ENCODE measurements around the gene CFAP65. TPM values are rescaled to one million over a fixed set of nuclear protein-coding genes. Genes with fewer than 3 reads are reported as not detected.

The CFAP65 gene
- total RNA-seq, 1 donor from 2014 or later = not detected

- Mint-ChIP-seq H3K27me3 (ENCODE audit: low read depth) (peaks cover 75% of the 10 kb centered on the region), H3K9me3 (ENCODE audit: low read depth) (no peaks in the 10 kb centered on the region), H3K27ac (ENCODE audit: unreplicated experiment) (no peak overlapping the region), H3K4me1 (ENCODE audit: low read depth) (peaks cover 7% of the 10 kb centered on the region), H3K4me3 (ENCODE audit: unreplicated experiment) (no peak overlapping the region), H3K36me3 (ENCODE audit: low read depth) (peaks cover under 1% of the 10 kb centered on the region)
- no peak for TF ChIP-seq CTCF (IDR thresholded peaks at IDR 0.05)
- no peak for DNase-seq (ENCODE audit: low spot score)
Observed at GRCh38 chr2:218956039-218956438, 85.3 kb downstream of the CFAP65 start.

- no peak for TF ChIP-seq CTCF (IDR thresholded peaks at IDR 0.05)
- no peak overlapping the region for H3K27ac Mint-ChIP-seq (ENCODE audit: unreplicated experiment)
- no peak overlapping the region for H3K4me3 Mint-ChIP-seq (ENCODE audit: unreplicated experiment)
Observed at GRCh38 chr2:218954541-218955300, 86.6 kb downstream of the CFAP65 start.

GRCh38 chr2:218953366-218953954 lies 87.9 kb downstream of the CFAP65 start:
- Mint-ChIP-seq H3K4me3 (ENCODE audit: unreplicated experiment) (no peak overlapping the region), H3K4me1 (ENCODE audit: low read depth) (no peaks in the 10 kb centered on the region), H3K9me3 (ENCODE audit: low read depth) (no peaks in the 10 kb centered on the region), H3K27ac (ENCODE audit: unreplicated experiment) (no peak overlapping the region), H3K36me3 (ENCODE audit: low read depth) (no peaks in the 10 kb centered on the region), H3K27me3 (ENCODE audit: low read depth) (peaks cover 82% of the 10 kb centered on the region)
- no peak for TF ChIP-seq CTCF (IDR thresholded peaks at IDR 0.05)
- no peak for DNase-seq (ENCODE audit: low spot score)

More at GRCh38 chr2:218954541-218955300, 86.6 kb downstream of the CFAP65 start:
- no peak for DNase-seq (ENCODE audit: low spot score)
- Mint-ChIP-seq H3K36me3 (ENCODE audit: low read depth) (no peaks in the 10 kb centered on the region), H3K9me3 (ENCODE audit: low read depth) (no peaks in the 10 kb centered on the region), H3K4me1 (ENCODE audit: low read depth) (peaks cover 5% of the 10 kb centered on the region), H3K27me3 (ENCODE audit: low read depth) (peaks cover 81% of the 10 kb centered on the region)

Small RNA genes lying within 50 kb of the gene (microRNA-seq; reads per million reads assigned to microRNA genes)
- gene MIR3131 (ENCODE audit: borderline number of aligned reads) (not detected), gene MIR375 (ENCODE audit: borderline number of aligned reads) (7.2 reads per million, percentile 12 among the genes with 10 or more reads in this experiment)

Other genes starting within 250 kb of the CFAP65 start
- gene PRKAG3, start 209.7 kb downstream of the CFAP65 start, total RNA-seq = not detected in 3 replicates
- gene WNT6, start 181.7 kb downstream of the CFAP65 start, total RNA-seq = not detected in 3 replicates
- gene WNT10A, start 160.7 kb downstream of the CFAP65 start, total RNA-seq = not detected in 3 replicates
- 0.22 to 0.36 TPM in 2 of 3 replicates, not detected in the other for gene CDK5R2, start 81.8 kb downstream of the CFAP65 start, total RNA-seq
- not detected in 3 replicates for gene FEV, start 56.3 kb downstream of the CFAP65 start, total RNA-seq
- not detected in 3 replicates for gene CRYBA2, start 48.1 kb downstream of the CFAP65 start, total RNA-seq
- gene IHH, start 19.4 kb upstream of the CFAP65 start, total RNA-seq = 0.19 TPM in 1 of 3 replicates, not detected in the others
- gene NHEJ1, start 119.3 kb upstream of the CFAP65 start, total RNA-seq = 7.3 to 13.3 TPM (median 12.7 TPM) in 3 replicates
- gene SLC23A3, start 128.5 kb upstream of the CFAP65 start, total RNA-seq = 2.0 to 2.7 TPM (median 2.4 TPM) in 3 replicates
- gene CNPPD1, start 135.4 kb upstream of the CFAP65 start, total RNA-seq = 36.1 to 46.3 TPM (median 43.1 TPM) in 3 replicates
- gene RETREG2, start 136.8 kb upstream of the CFAP65 start, total RNA-seq = 81.1 to 88.0 TPM (median 85.0 TPM) in 3 replicates
- 28.6 to 29.8 TPM (median 29.3 TPM) in 3 replicates for gene ZFAND2B, start 165.3 kb upstream of the CFAP65 start, total RNA-seq
- gene ABCB6, start 177.4 kb upstream of the CFAP65 start, total RNA-seq = 27.1 to 39.0 TPM (median 27.4 TPM) in 3 replicates
- 75.2 to 82.8 TPM (median 75.5 TPM) in 3 replicates for gene ATG9A, start 188.1 kb upstream of the CFAP65 start, total RNA-seq
- 27.9 to 38.0 TPM (median 35.9 TPM) in 3 replicates for gene ANKZF1, start 188.3 kb upstream of the CFAP65 start, total RNA-seq
- gene GLB1L, start 203.9 kb upstream of the CFAP65 start, total RNA-seq = 2.9 to 7.3 TPM (median 3.0 TPM) in 3 replicates
- 24.4 to 32.0 TPM (median 25.9 TPM) in 3 replicates for gene STK16, start 204.0 kb upstream of the CFAP65 start, total RNA-seq
- not detected in 3 replicates for gene TUBA4B, start 211.7 kb upstream of the CFAP65 start, total RNA-seq
- gene TUBA4A, start 212.4 kb upstream of the CFAP65 start, total RNA-seq = 9.4 to 19.7 TPM (median 11.5 TPM) in 3 replicates
- gene DNAJB2, start 237.8 kb upstream of the CFAP65 start, total RNA-seq = 50.7 to 55.6 TPM (median 55.0 TPM) in 3 replicates